Astrocyte (in vitro differentiated cells and primary cell): Measurements from ENCODE around the gene OR4S1. TPM values are rescaled to one million over a fixed set of nuclear protein-coding genes. Genes with fewer than 3 reads are reported as not detected.
"Not testable (repeated sequence)": the region's sequence is repeated elsewhere in the genome, so short reads cannot be mapped to it uniquely, and the experiment has no call there.

Experiments used
- DNase-seq: peaks from one replicate; pipeline ENCODE4 v3.0.0-alpha.2; 2010; ENCODE audit warnings: low read depth
- FAIRE-seq: peaks from 2 replicates; lab custom pipeline; 2011; peaks lifted over from hg19 to GRCh38; lab: Jason Lieb, UNC
- H2AFZ ChIP-seq: 2 replicates; pipeline ENCODE4 v1.6.0; 2012; ENCODE audit warnings: low read depth, low read length, inconsistent platforms
- H3K27ac ChIP-seq: 2 replicates; pipeline ENCODE4 v1.5.1; 2011; ENCODE audit warnings: low read depth, low read length, inconsistent platforms
- H3K27me3 ChIP-seq: 2 replicates; pipeline ENCODE4 v1.6.0; 2011; ENCODE audit warnings: low read length, inconsistent platforms; ENCODE audit not compliant: insufficient read depth
- H3K36me3 ChIP-seq: 2 replicates; pipeline ENCODE4 v1.5.1; 2011; ENCODE audit warnings: low read length, inconsistent platforms; ENCODE audit not compliant: insufficient read depth
- H3K4me1 ChIP-seq: 2 replicates; pipeline ENCODE4 v1.5.1; 2011; ENCODE audit warnings: low read length, inconsistent platforms; ENCODE audit not compliant: insufficient read depth
- H3K4me2 ChIP-seq: 2 replicates; pipeline ENCODE4 v1.6.0; 2012; ENCODE audit warnings: low read length, inconsistent platforms
- H3K4me3 ChIP-seq: 2 replicates; pipeline ENCODE4 v1.5.1; 2011; ENCODE audit warnings: low read depth, mild to moderate bottlenecking, low read length, inconsistent platforms; ENCODE audit not compliant: insufficient read depth
- H3K79me2 ChIP-seq: 2 replicates; pipeline ENCODE4 v1.6.0; 2012; ENCODE audit warnings: mild to moderate bottlenecking, low read length, inconsistent platforms; ENCODE audit not compliant: insufficient read depth
- H3K9ac ChIP-seq: 2 replicates; pipeline ENCODE4 v1.6.0; 2012; ENCODE audit warnings: mild to moderate bottlenecking, low read length, inconsistent platforms
- H3K9me3 ChIP-seq: 2 replicates; pipeline ENCODE4 v1.5.1; 2012; ENCODE audit warnings: low read depth, mild to moderate bottlenecking, low read length, inconsistent platforms; ENCODE audit not compliant: insufficient read depth
- H4K20me1 ChIP-seq: 2 replicates; pipeline ENCODE4 v1.6.0; 2012; ENCODE audit warnings: low read length, inconsistent platforms; ENCODE audit not compliant: insufficient read depth
- H3K27ac Mint-ChIP-seq: one replicate; pipeline ENCODE4 v1.8.0; 2021; ENCODE audit warnings: mild to moderate bottlenecking, mixed read lengths; ENCODE audit not compliant: unreplicated experiment
- H3K27me3 Mint-ChIP-seq: one replicate; pipeline ENCODE4 v1.8.0; 2021; ENCODE audit warnings: low read depth, mixed read lengths; ENCODE audit not compliant: unreplicated experiment
- H3K36me3 Mint-ChIP-seq: one replicate; pipeline ENCODE4 v1.8.0; 2021; ENCODE audit warnings: low read depth, mixed read lengths; ENCODE audit not compliant: unreplicated experiment
- H3K4me1 Mint-ChIP-seq: one replicate; pipeline ENCODE4 v1.8.0; 2021; ENCODE audit warnings: low read depth, mixed read lengths; ENCODE audit not compliant: unreplicated experiment
- H3K4me3 Mint-ChIP-seq: one replicate; pipeline ENCODE4 v1.8.0; 2021; ENCODE audit warnings: mild to moderate bottlenecking, moderate library complexity, mixed read lengths; ENCODE audit not compliant: unreplicated experiment
- H3K9me3 Mint-ChIP-seq: one replicate; pipeline ENCODE4 v1.8.0; 2021; ENCODE audit warnings: mild to moderate bottlenecking, mixed read lengths; ENCODE audit not compliant: unreplicated experiment
- CTCF ChIP-seq: IDR thresholded peaks from 2 replicates; pipeline ENCODE4 v1.5.1; 2011; ENCODE audit warnings: low read depth, mild to moderate bottlenecking, inconsistent platforms, low read length, moderate library complexity; ENCODE audit not compliant: insufficient read depth
- EZH2 ChIP-seq: IDR thresholded peaks from 2 replicates; pipeline ENCODE4 v1.6.1; 2012; ENCODE audit warnings: mild to moderate bottlenecking, low read length, inconsistent platforms; ENCODE audit not compliant: insufficient read depth
- total RNA-seq: library from RNA; stranded (reverse); gene quantifications from 2 replicates; pipeline ENCODE4 v1.2.1, GENCODE V29; 2021

OR4S1 gene
- total RNA-seq, 1 donor from 2014 or later: not detected

GRCh38 chr11:48270621-48271020 is 35.4 kb upstream of the OR4S1 start:
- Histone ChIP-seq H2AFZ (no peak overlapping the region), H3K79me2 (no peaks in the 10 kb centered on the region), H3K9me3 (peaks cover 2% of the 10 kb centered on the region), H4K20me1 (no peaks in the 10 kb centered on the region), H3K9ac (no peak overlapping the region), H3K4me3 (no peak overlapping the region), H3K4me1 (no peaks in the 10 kb centered on the region), H3K27me3 (no peaks in the 10 kb centered on the region), H3K27ac (no peak overlapping the region), H3K36me3 (no peaks in the 10 kb centered on the region), H3K4me2 (no peak overlapping the region)
- peaks cover 2% of the 10 kb centered on the region for H3K9me3 Mint-ChIP-seq
- TF ChIP-seq CTCF: no peak
- no peak for TF ChIP-seq EZH2
- H3K4me3 Mint-ChIP-seq: no peak overlapping the region
- DNase-seq (no peak), FAIRE-seq (no peak)
- H3K36me3 Mint-ChIP-seq: no peaks in the 10 kb centered on the region
- H3K27ac Mint-ChIP-seq: no peak overlapping the region
- no peaks in the 10 kb centered on the region for H3K4me1 Mint-ChIP-seq
- H3K27me3 Mint-ChIP-seq: no peaks in the 10 kb centered on the region

- FAIRE-seq (no peak), DNase-seq (no peak)
- H3K27ac Mint-ChIP-seq: no peak overlapping the region
- no peaks in the 10 kb centered on the region for H3K79me2 ChIP-seq
- TF ChIP-seq EZH2: no peak
- no peak for TF ChIP-seq CTCF
- H3K27ac ChIP-seq: no peak overlapping the region
- no peaks in the 10 kb centered on the region for H3K36me3 ChIP-seq
- H3K9me3 ChIP-seq: peaks cover 2% of the 10 kb centered on the region
- H2AFZ ChIP-seq: no peak overlapping the region
- peaks cover 2% of the 10 kb centered on the region for H3K9me3 Mint-ChIP-seq
- H3K27me3 ChIP-seq: no peaks in the 10 kb centered on the region
- H3K36me3 Mint-ChIP-seq: no peaks in the 10 kb centered on the region
- no peaks in the 10 kb centered on the region for H3K27me3 Mint-ChIP-seq
- no peak overlapping the region for H3K4me3 Mint-ChIP-seq
- H3K9ac ChIP-seq: no peak overlapping the region
- no peak overlapping the region for H3K4me2 ChIP-seq
- H3K4me1 ChIP-seq: no peaks in the 10 kb centered on the region
- H3K4me3 ChIP-seq: no peak overlapping the region
- no peaks in the 10 kb centered on the region for H3K4me1 Mint-ChIP-seq
- H4K20me1 ChIP-seq: no peaks in the 10 kb centered on the region
Observed at GRCh38 chr11:48272606-48273005, 33.4 kb upstream of the OR4S1 start.

- Histone ChIP-seq H3K36me3 (no peaks in the 10 kb centered on the region), H3K27ac (no peak overlapping the region), H3K9ac (no peak overlapping the region), H4K20me1 (no peaks in the 10 kb centered on the region), H3K4me2 (no peak overlapping the region), H3K27me3 (no peaks in the 10 kb centered on the region), H3K4me1 (no peaks in the 10 kb centered on the region), H3K4me3 (no peak overlapping the region), H3K9me3 (peaks cover 7% of the 10 kb centered on the region), H3K79me2 (no peaks in the 10 kb centered on the region), H2AFZ (no peak overlapping the region)
- Mint-ChIP-seq H3K36me3 (no peaks in the 10 kb centered on the region), H3K27me3 (no peaks in the 10 kb centered on the region), H3K4me1 (no peaks in the 10 kb centered on the region), H3K4me3 (no peak overlapping the region), H3K9me3 (no peaks in the 10 kb centered on the region), H3K27ac (no peak overlapping the region)
- peak; percentile 43 for FAIRE-seq
- no peak for DNase-seq
- no peak for TF ChIP-seq EZH2
- TF ChIP-seq CTCF: peak; percentile 80
Observed at GRCh38 chr11:48307760-48308386, 1.9 kb downstream of the OR4S1 start.

- H3K36me3 Mint-ChIP-seq, H3K4me2 ChIP-seq, H3K27me3 ChIP-seq, FAIRE-seq, H3K27ac Mint-ChIP-seq, H3K79me2 ChIP-seq, H2AFZ ChIP-seq, H3K27ac ChIP-seq, H3K9ac ChIP-seq, H3K27me3 Mint-ChIP-seq, H3K4me1 Mint-ChIP-seq, H3K4me3 ChIP-seq, H3K9me3 Mint-ChIP-seq, H3K4me1 ChIP-seq, H4K20me1 ChIP-seq, H3K36me3 ChIP-seq, H3K4me3 Mint-ChIP-seq, DNase-seq, H3K9me3 ChIP-seq: not testable (repeated sequence)
Observed at GRCh38 chr11:48313590-48313989, 7.6 kb downstream of the OR4S1 start.
